NT2/D1 (cell line): ENCODE results near the gene CHRNB1.

ENCODE experiments used
- DNase-seq: peaks from one replicate; pipeline ENCODE4 v3.0.0-alpha.2; 2011; ENCODE audit warnings: low read depth, low spot score
- H3K27me3 ChIP-seq: 2 replicates; pipeline ENCODE4 v1.6.0; 2011; ENCODE audit warnings: mild to moderate bottlenecking; ENCODE audit not compliant: insufficient read length, insufficient read depth
- H3K36me3 ChIP-seq: 2 replicates; pipeline ENCODE4 v1.6.1; 2011; ENCODE audit warnings: mild to moderate bottlenecking, low read length, mixed read lengths; ENCODE audit not compliant: insufficient read depth, insufficient read length
- H3K4me1 ChIP-seq: 2 replicates; pipeline ENCODE4 v1.5.1; 2011; ENCODE audit not compliant: insufficient read depth, insufficient read length
- H3K4me3 ChIP-seq: 2 replicates; pipeline ENCODE4 v1.5.1; 2011; ENCODE audit warnings: low read depth; ENCODE audit not compliant: insufficient read length
- H3K9ac ChIP-seq: 2 replicates; pipeline ENCODE4 v1.6.0; 2011; ENCODE audit warnings: low read depth; ENCODE audit not compliant: insufficient read length
- H3K9me3 ChIP-seq: 2 replicates; pipeline ENCODE4 v1.5.1; 2011; ENCODE audit warnings: mild to moderate bottlenecking, low read length; ENCODE audit not compliant: insufficient read depth
- SUZ12 ChIP-seq: IDR thresholded peaks from 2 replicates; pipeline ENCODE4 v1.6.1; 2011; ENCODE audit not compliant: insufficient read length, insufficient read depth; ENCODE audit errors: extremely low read depth
- YY1 ChIP-seq: IDR thresholded peaks from 2 replicates; pipeline ENCODE4 v1.6.1; 2011; ENCODE audit not compliant: insufficient read length, insufficient read depth
- ZNF274 ChIP-seq: IDR thresholded peaks from 2 replicates; pipeline ENCODE4 v1.6.1; 2011; ENCODE audit warnings: mild to moderate bottlenecking, low read depth, low read length

The CHRNB1 gene

DNA sequence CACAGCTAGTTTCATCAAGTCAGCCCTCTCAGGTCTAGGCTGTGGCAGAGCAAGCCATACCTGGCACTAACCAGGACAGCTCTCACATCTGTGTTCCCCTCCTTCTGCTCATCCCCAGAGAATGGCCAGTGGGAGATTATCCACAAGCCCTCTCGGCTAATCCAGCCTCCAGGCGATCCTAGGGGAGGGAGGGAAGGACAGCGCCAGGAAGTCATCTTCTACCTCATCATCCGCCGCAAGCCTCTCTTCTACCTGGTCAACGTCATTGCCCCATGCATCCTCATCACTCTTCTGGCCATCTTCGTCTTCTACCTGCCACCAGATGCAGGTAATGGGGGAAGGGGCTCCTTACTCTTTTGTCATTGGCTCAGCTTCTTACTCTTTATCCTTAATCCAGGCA, 3.6 kb downstream of the CHRNB1 start:
- TF ChIP-seq ZNF274: no peak
- TF ChIP-seq YY1: no peak
- TF ChIP-seq SUZ12: no peak
- Histone ChIP-seq H3K36me3 (no peaks in the 10 kb centered on the region), H3K9me3 (no peaks in the 10 kb centered on the region), H3K27me3 (peaks cover 12% of the 10 kb centered on the region), H3K4me3 (no peak overlapping the region), H3K4me1 (peaks cover 2% of the 10 kb centered on the region), H3K9ac (no peak overlapping the region)
- DNase-seq: no peak

DNA sequence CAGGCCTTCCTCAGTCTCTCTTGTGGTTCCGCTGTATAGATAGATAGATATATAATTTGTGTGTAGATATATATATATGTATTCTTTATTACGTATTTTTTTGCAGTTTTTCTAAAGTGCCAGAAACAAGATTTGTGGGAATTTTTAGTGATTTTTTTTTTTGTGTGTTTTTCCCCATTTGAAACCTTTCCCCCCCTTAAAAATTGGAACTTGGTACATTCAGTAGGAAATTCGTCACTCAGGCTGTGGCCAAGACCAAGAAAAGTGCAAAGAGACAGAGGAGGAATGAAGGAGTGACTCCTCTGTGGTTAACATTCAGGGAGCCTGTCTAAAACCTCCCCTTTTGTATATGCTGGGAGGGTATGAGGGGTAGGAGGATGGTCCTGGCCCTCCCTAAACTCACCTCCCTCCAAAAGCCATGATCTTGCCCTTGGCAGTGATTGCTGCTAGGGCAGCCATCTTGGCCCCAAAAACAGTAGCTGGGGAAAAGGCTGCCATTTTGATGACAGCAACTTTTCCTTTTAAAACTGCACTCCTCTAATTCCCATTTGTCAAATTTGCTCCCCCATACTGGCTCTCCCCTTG, 15.2 kb downstream of the CHRNB1 start:
- H3K36me3 ChIP-seq: peaks cover 18% of the 10 kb centered on the region
- no peak for DNase-seq
- TF ChIP-seq YY1 (no peak), SUZ12 (no peak), ZNF274 (no peak)

DNA sequence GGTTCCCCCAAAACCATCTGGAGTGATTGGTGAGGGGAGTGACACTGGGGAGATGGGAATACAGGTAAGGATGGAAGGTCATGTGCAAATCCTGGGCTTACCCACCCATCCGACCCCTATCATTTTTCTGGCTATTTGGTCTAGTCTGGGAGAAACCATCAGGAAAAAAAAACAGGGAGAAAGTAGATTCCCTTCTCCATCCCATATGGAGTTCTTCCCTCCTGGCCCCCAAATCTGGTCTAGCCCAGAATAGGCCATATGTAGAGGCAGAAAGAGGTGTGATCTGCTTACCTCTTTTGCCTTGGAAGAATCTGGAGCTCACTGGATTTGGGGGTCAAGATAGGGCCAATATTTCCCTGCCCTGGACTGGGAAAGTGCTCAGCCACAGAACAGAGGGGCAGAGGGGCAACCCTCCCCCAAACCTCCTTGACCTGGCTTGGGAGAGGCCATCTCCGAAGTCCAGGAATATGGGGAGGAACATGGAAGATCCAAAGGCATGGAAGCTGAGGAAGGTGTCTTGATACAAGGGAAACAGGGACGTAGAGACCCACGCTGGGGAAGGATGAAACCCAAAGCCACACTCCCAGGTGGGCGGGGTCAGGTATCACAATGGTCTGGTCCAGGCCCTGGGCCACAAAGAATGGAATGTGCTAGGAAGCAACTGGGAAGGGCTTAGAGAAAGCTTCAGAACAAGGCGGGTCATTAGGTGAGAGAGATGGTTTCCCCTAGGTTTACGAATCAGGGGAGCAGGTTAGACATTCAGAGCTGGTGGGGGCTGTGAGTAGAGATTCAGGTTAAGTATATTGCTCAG, 16.2 kb downstream of the CHRNB1 start:
- no peak overlapping the region for H3K4me3 ChIP-seq
- no peak for DNase-seq
- peaks cover 13% of the 10 kb centered on the region for H3K4me1 ChIP-seq
- H3K9ac ChIP-seq: no peak overlapping the region
- H3K27me3 ChIP-seq: no peaks in the 10 kb centered on the region
- TF ChIP-seq YY1 (no peak), SUZ12 (no peak), ZNF274 (no peak)
- H3K36me3 ChIP-seq: peaks cover 22% of the 10 kb centered on the region
- H3K9me3 ChIP-seq: no peaks in the 10 kb centered on the region

More for the DNA sequence above, 15.2 kb downstream of the CHRNB1 start:
- Histone ChIP-seq H3K27me3 (no peaks in the 10 kb centered on the region), H3K9ac (no peak overlapping the region), H3K9me3 (no peaks in the 10 kb centered on the region), H3K4me1 (peaks cover 10% of the 10 kb centered on the region), H3K4me3 (no peak overlapping the region)

DNA sequence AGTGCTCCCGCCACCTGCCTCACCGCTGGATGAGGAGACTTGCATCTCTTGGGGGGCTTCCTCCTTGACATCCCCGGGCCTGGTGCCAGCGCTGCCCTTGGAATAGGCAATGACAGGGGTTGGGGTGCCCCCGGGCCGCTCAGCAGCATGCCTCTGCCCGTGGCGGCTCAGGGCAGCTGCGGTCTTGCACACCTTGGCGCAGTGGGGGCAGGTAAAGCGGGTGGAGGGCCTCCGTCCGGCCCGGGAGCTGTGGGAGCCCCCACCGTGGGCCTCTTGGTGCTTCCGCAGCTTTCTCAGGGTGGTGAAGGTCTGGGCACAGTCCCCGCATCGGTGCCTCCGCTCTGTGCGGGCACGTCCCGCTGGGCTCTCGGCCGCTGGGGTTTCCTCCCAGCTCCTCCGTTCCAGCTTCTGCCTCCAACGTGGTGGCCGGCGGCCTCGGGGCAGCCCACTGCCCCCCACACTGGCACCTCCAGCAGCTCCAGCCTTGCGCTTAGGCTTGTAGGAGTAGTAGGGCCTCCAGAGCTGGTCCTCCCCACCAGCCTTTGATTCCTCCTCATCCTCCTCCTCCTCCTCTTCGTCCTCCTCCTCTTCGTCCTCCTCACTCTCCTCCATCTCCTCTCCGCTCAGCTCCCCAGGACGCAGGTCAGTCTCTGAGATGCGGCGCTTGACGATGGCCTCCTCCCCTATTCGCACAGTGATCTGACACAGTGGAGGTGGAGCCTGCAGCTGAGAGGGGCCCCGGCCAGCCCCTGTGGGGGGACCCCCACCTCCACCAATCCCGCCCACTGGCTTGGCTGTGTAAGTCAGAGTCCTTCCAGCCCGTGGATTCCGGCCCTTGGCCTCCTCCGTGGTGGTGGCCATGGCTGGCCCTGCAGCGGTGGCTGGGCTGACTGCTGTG, 17.9 kb downstream of the CHRNB1 start:
- DNase-seq: no peak
- Histone ChIP-seq H3K4me1 (peaks cover 10% of the 10 kb centered on the region), H3K36me3 (peaks cover 30% of the 10 kb centered on the region), H3K9me3 (no peaks in the 10 kb centered on the region), H3K4me3 (no peak overlapping the region), H3K27me3 (no peaks in the 10 kb centered on the region), H3K9ac (no peak overlapping the region)
- TF ChIP-seq YY1 (no peak), ZNF274 (no peak), SUZ12 (no peak)

DNA sequence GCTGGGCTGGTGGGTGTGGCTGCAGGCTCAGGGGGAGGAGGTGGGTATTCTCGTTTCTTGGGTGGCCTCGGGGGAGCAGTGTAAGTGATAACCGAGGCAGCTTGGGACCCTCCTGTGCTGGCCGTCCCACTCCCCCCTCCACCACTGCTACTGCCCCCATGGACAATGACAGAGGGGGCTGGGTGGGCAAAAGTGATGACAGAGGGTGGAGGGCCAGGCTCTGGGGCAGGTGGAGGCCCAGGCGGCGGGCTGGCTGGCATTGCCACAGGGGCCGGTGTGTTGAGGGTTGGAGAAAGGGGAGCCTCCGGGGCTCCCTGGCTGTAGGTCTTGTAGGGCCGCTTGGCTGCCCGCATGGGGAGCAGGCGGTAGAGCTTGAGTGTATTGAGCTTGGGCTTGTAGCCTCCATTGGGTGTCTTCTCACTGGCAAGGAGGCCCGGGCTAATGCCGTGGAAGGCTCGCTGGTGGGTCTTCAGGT, 18.5 kb downstream of the CHRNB1 start:
- Histone ChIP-seq H3K4me1 (peaks cover 10% of the 10 kb centered on the region), H3K4me3 (no peak overlapping the region), H3K27me3 (no peaks in the 10 kb centered on the region), H3K36me3 (peaks cover 30% of the 10 kb centered on the region), H3K9ac (no peak overlapping the region), H3K9me3 (no peaks in the 10 kb centered on the region)
- DNase-seq: no peak
- TF ChIP-seq YY1 (no peak), ZNF274 (no peak), SUZ12 (no peak)

DNA sequence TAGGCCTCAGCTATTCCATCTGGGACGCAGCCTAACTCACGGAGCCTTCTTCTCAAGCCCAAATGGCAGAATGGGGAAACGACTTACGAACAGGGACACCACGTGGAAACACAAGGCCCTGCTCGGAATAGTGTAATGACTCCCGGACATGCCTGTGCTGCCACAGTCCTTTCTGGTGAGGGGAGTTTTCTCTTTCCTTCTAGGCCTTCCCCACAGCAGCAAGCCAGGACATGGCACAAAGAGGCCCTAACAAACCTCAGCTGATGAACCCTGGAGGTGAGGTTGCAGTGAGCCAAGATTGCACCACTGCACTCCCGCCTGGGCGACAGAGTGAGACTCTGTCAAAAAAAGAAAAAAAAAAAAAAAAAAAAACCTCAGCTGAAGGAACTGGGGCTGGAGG, 19.2 kb downstream of the CHRNB1 start:
- H3K36me3 ChIP-seq: peaks cover 30% of the 10 kb centered on the region
- no peak overlapping the region for H3K4me3 ChIP-seq
- H3K9ac ChIP-seq: no peak overlapping the region
- DNase-seq: no peak
- TF ChIP-seq SUZ12 (no peak), YY1 (no peak), ZNF274 (no peak)
- H3K4me1 ChIP-seq: peaks cover 10% of the 10 kb centered on the region
- H3K9me3 ChIP-seq: no peaks in the 10 kb centered on the region
- H3K27me3 ChIP-seq: no peaks in the 10 kb centered on the region
